HG03439 (cell line): Measurements from ENCODE around the gene CHRM4.
A peak's percentile ranks its signal among the peaks of the same experiment; 100 is the strongest.

ENCODE experiments used
- ATAC-seq: cut with Tn5 transposase; IDR thresholded peaks from one replicate; pipeline ENCODE4 v1.9.1; 2021; ENCODE audit warnings: mild to moderate bottlenecking, moderate library complexity; ENCODE audit not compliant: unreplicated experiment

The CHRM4 gene

GRCh38 chr11:46404476-46405017 is 13.0 kb upstream of the CHRM4 start:
- no peak for ATAC-seq

DNA sequence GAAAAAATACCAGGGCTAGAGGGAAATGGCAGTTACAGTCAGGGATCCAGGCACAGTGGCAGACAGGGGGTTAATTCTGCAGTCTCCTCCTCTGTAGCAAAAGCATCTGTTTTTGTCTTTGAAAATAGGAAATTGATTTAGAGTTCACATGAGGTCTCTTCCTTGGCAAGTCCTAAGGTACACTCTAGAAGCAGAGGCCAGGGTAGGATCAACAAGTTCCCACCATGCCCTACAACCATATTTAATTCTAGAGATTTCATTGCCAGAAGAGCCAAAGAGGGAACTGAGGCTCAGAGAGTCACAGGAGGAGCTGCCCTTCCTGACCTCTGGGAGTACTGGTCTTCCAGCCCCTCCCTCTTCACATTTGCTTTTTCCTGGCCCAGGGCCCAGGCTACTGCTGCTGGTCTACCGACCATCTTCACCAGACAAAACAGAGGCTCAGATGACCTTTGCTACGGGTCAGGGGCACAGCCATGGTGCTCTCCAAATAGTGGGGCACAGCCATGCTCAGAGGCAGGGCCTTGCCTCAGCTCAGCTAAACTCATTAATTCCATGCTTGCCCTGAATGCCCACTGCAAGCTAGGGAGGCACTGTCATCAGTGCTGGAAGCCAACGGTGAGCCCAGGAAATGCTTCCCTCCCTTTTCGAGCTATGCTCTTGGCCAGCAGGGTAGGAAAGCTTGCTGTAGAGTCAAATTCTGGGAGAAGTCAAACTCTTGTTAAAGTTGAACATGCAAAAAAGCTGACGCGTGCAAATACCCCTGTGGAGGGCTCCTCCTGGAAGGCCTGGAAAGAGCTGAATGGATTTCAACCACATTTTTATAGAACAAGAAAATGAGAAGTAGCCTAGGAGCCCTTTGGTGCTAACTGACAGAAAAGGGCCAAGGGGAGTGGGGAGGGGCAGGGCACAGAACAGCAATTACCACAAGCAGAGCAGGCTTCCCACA is 11.7 kb upstream of the CHRM4 start:
- ATAC-seq, result no peak

GRCh38 chr11:46397526-46397925 is 6.0 kb upstream of the CHRM4 start:
- ATAC-seq, result no peak

DNA sequence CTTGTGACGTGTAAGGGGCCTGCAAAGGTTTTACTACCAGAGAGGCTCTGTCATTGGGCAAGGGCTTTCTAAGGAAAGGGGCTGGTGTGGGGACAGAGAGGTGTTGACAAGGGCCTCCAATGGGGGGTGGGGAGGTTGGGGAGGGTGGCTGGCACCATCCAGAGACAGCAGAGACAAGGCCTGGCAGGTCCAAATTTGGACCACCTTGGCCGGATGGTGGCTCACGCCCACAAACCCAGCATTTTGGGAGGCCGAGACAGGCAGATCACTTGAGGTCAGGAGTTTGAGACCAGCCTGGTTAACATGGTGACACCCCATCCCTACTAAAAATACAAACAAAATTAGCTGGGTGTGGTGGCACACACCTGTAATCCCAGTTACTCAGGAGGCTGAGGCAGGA is 2.2 kb upstream of the CHRM4 start:
- no peak for ATAC-seq

- ATAC-seq, result no peak
Observed at GRCh38 chr11:46393231-46393616, 1.6 kb upstream of the CHRM4 start.

DNA sequence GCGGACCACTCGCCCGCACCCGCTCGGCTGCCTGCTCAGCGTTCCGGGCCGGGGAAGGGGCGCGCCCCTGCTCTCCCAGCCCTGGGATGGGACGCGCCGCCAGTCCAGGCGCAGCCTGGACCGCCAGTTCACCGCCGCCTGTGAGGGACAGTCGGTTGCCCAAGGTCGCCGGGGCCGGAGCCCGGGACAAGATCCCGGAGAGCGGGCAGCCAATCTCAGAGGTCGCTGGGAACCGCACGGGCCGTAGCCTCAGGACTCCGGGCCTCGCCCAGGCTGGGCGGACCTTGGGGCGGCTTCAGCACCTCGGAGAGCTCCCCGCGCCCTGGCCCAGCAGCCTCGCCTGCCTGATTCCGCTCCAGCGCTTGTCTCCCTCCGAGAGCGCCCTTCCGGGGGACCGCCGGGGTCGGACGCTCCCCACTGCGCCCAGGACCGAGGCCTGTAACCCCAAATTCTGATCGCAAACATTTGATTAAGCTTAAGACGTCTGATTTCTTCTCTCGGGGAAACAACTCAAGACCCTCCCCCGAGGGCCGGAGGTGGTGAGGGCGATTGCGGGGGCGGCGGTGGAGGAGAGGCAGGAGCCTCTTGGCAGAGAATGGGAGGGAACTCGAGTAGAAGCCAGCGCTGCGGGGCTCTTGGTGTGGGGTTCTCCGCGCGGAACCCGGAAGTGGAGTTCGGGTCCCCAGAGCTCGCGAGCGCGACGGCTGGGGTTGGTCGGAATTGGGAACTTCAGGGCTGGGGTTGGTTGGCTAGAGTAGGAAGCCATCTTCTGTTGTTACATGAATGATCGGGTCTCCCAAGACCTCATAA is 1.1 kb upstream of the CHRM4 start:
- ATAC-seq, result peak; percentile 55

- no peak for ATAC-seq
Observed at GRCh38 chr11:46391186-46391577, 394 bp downstream of the CHRM4 start.

GRCh38 chr11:46390331-46391171 is 1.0 kb downstream of the CHRM4 start:
- ATAC-seq, result no peak

GRCh38 chr11:46389450-46390330 is 1.9 kb downstream of the CHRM4 start:
- peak; percentile 49 for ATAC-seq

DNA sequence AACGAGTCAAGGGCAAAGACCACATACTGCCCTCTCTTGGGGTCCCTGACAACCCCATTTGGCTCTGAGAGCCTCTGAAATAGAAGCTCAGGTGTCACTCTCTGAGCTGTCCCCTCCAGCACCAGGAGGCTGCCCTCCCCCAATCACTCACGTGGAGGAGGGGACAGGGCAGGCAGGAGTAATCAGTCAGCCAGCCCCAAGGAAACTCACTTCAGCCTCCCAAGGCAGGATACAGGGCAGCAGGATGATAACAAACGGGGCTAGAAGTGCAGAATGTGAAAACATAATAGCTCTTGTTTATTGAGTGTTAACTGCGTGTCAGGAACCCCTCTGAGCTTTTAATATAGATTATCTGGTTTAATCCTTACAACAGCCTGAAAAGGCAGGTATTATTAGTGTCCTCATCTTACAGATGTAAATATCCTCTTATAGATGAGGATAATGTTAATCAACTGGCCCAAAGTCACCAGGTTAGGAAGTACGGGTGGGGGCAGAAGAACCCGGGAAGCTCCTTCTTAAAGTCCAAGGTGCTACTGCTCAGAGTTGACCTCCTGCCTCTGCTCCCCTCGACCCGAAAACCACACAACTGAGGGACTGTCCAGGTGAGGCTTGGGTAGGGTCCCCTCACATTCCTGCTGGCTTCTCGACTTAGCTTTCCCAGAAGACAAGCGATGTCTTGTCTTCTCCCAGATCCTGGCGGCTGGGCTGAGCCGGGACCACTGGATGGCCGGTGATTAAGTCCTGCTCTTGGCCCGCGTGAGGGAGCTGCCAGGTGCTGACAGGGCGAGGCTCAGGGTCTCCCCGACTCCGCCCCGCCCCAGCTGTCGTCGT is 2.7 kb downstream of the CHRM4 start:
- no peak for ATAC-seq

GRCh38 chr11:46387919-46388618 is 3.5 kb downstream of the CHRM4 start:
- no peak for ATAC-seq

GRCh38 chr11:46387456-46387855 is 4.1 kb downstream of the CHRM4 start:
- no peak for ATAC-seq

- ATAC-seq, result no peak
Observed at GRCh38 chr11:46386674-46387073, 4.9 kb downstream of the CHRM4 start.

- no peak for ATAC-seq
Observed at GRCh38 chr11:46386005-46386578, 5.5 kb downstream of the CHRM4 start.

DNA sequence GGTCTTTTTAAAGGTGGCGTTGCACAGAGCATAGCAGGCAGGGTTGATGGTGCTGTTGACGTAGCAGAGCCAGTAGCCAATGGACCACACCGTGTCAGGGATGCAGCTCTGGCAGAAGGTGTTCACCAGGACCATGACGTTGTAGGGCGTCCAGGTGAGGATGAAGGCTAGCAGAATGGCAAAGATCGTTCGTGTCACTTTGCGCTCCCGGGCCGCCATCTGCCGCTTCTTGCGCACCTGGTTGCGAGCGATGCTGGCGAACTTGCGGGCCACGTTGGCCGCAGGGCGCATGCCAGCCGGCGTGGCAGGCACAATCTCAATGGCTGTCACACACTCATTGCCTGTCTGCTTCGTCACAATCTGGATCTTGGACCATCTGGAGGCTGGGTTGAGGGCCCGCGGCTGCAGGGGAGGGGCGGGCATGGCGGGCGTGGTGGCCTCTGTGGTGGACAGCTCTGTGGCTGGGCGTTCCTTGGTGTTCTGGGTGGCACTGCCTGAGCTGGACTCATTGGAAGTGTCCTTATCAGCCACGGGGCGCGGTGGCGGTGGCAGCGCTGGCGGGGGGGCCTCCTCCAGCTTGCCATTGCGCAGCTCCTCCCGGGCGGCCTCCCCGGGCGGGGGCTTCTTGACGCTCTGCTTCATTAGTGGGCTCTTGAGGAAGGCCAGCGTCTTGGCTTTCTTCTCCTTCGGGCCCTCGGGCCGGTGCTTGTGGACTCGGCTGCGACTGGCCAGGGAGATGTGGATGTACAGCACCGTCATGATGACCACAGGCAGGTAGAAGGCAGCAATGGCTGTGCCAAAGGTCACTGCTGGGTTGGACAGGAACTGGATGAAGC is 6.2 kb downstream of the CHRM4 start:
- ATAC-seq, result no peak

DNA sequence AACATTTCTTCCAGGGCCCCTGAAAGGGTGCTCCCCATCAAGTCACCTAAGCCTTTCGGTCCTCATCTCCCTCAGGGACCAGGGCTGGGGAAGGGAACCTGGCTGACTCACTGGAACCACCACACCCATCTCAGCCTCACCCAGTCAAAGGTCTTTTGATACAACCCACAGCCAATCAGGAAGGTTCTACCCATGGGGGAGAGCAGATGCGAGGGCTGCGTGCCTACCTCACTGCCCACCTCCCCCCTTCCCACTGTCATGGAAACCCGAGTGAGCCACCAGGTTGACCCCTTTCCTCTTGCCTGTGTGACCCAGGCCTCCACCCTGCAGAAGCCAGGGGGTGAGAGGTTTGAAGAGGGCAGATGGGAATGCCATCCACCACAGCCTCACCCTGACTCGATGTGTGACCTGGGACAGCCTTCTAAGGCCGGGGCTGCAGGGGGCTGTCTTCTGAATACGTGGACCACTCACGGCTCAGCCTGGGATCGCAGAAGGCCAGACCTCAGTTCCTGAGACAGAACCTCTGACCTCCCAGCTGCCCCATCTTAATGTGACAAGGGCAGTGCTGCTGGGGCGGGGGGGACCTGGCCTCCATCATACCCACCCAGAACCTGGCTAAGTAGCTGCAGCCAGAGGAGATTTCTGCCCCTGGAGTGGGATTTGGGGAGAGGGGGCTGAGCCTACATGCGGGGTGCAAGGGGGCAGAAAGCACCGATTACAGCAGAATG is 7.4 kb downstream of the CHRM4 start:
- ATAC-seq, result no peak

- no peak for ATAC-seq
Observed at GRCh38 chr11:46383404-46383758, 8.2 kb downstream of the CHRM4 start.
